GM12878 (cell line): ENCODE data around the gene ATP12A. TPM values are rescaled to one million over a fixed set of nuclear protein-coding genes. Genes with fewer than 3 reads are reported as not detected.

ENCODE experiments used
- ATAC-seq: fragments of 200-7000 bp; cut with Tn5 transposase; 3 replicates; pipeline ENCODE4 v1.9.1; 2020; ENCODE audit warnings: mild to moderate bottlenecking, moderate library complexity
- BruUV-seq: library from RNA; stranded (reverse); fragments of 400-500 nt; replicated peaks from 2 replicates; lab custom pipeline; 2021; lab: Mats Ljungman, UMichigan
- CTCF ChIA-PET: fragments of 300-600 bp; sonication (Branson Sonifier 250); formaldehyde crosslinking; extraction: SDS; loops from one replicate; lab custom pipeline; 2021; ENCODE audit warnings: inconsistent platforms; lab: Yijun Ruan, JAX
- POLR2A ChIA-PET: fragments of 350-600 bp; formaldehyde crosslinking; extraction: SDS; loops from one replicate; lab custom pipeline; 2021; ENCODE audit warnings: inconsistent platforms; lab: Charles Lee
- RAD21 ChIA-PET: fragments of 300-600 bp; sonication (Branson Sonifier 250); formaldehyde crosslinking; loops from one replicate; lab custom pipeline; 2023; ENCODE audit warnings: antibody characterized with exemption; ENCODE audit not compliant: unreplicated experiment; lab: Charles Lee
- SMC1A ChIA-PET: fragments of 300-600 bp; sonication (Branson Sonifier 250); formaldehyde crosslinking; loops from one replicate; lab custom pipeline; 2023; ENCODE audit not compliant: unreplicated experiment, uncharacterized antibody; lab: Charles Lee
- DNase-seq: peaks from one replicate; pipeline ENCODE4 v3.0.0-alpha.2; 2011; ENCODE audit warnings: low read depth, low spot score
- FAIRE-seq: peaks from 3 replicates; lab custom pipeline; 2011; peaks lifted over from hg19 to GRCh38; lab: Jason Lieb, UNC
- H2AFZ ChIP-seq: 2 replicates; pipeline ENCODE4 v1.6.0; 2011; ENCODE audit warnings: low read depth, low read length, control low read depth; ENCODE audit not compliant: control insufficient read depth
- H3K27ac ChIP-seq: 2 replicates; pipeline ENCODE4 v1.5.1; 2011; ENCODE audit warnings: control low read depth; ENCODE audit not compliant: control insufficient read depth, insufficient read depth
- H3K27me3 ChIP-seq, 2 experiments: replicated peaks in 1 of 2; 2 replicates each; pipeline versions ENCODE4 v1.6.0 to v1.6.1; 2011; ENCODE audit warnings: low read length in 1 of 2; ENCODE audit not compliant: control insufficient read depth in 2 of 2, insufficient read depth in 2 of 2
- H3K36me3 ChIP-seq, 2 experiments: 2 replicates each; pipeline ENCODE4 v1.5.1; 2011; ENCODE audit warnings: low read length in 1 of 2; ENCODE audit not compliant: control insufficient read depth in 2 of 2, insufficient read depth in 2 of 2
- H3K4me1 ChIP-seq: 2 replicates; pipeline ENCODE4 v1.6.1; 2011; ENCODE audit warnings: mild to moderate bottlenecking, low read length, moderate library complexity, mixed read lengths; ENCODE audit not compliant: control insufficient read depth, insufficient read depth
- H3K4me2 ChIP-seq: 2 replicates; pipeline ENCODE4 v1.6.0; 2011; ENCODE audit warnings: control low read depth; ENCODE audit not compliant: control insufficient read depth, insufficient read depth
- H3K4me3 ChIP-seq: fragments of 200-600 bp; sonication (generic); 2 replicates; pipeline ENCODE4 v1.5.1; 2016
- H3K79me2 ChIP-seq: 2 replicates; pipeline ENCODE4 v1.6.0; 2011; ENCODE audit warnings: low read length; ENCODE audit not compliant: control insufficient read depth, insufficient read depth
- H3K9ac ChIP-seq: 2 replicates; pipeline ENCODE4 v1.8.0; 2011; ENCODE audit warnings: low read length, control low read depth, mixed read lengths; ENCODE audit not compliant: control insufficient read depth, insufficient read depth
- H3K9me3 ChIP-seq: replicated peaks from 3 replicates; pipeline ENCODE4 v1.5.1; 2011; ENCODE audit warnings: mild to moderate bottlenecking, low read length; ENCODE audit not compliant: control insufficient read depth, insufficient read depth
- H4K20me1 ChIP-seq: 2 replicates; pipeline ENCODE4 v1.6.0; 2011; ENCODE audit not compliant: control insufficient read depth, insufficient read depth
- HCFC1 ChIP-seq: fragments of 150-350 bp; IDR thresholded peaks from 2 replicates; pipeline ENCODE4 v1.6.1; 2014; ENCODE audit warnings: low read length
- PBX3 ChIP-seq: IDR thresholded peaks from 2 replicates; pipeline ENCODE4 v1.6.1; 2011; ENCODE audit warnings: mild to moderate bottlenecking, low read depth, low read length, moderate library complexity; ENCODE audit not compliant: insufficient replicate concordance
- PKNOX1 ChIP-seq: fragments of 450-650 bp; IDR thresholded peaks from 2 replicates; pipeline ENCODE4 v1.6.1; 2016; ENCODE audit warnings: mild to moderate bottlenecking
- ZNF384 ChIP-seq: IDR thresholded peaks from 2 replicates; pipeline ENCODE4 v1.6.1; 2012; ENCODE audit warnings: low read depth, mild to moderate bottlenecking, low read length, improper control_type of control experiment, borderline replicate concordance
- ZNF592 ChIP-seq: fragments of 450-650 bp; IDR thresholded peaks from 2 replicates; pipeline ENCODE4 v1.6.1; 2017; ENCODE audit warnings: mild to moderate bottlenecking, moderate library complexity
- WGBS: methylation state at CpG from one replicate; pipeline ENCODE4 v1.1.6; 2016; ENCODE audit warnings: low lambda C conversion rate; ENCODE audit not compliant: insufficient replicate concordance, insufficient coverage; ENCODE audit errors: missing lambda C conversion rate; 5-methylcytosine and 5-hydroxymethylcytosine counted together
- in situ Hi-C: fragments of 300-500 bp; cut with MboI; formaldehyde crosslinking; loops from 9 replicates; pipeline ENCODE4 v1.14.3; 2018; ENCODE audit warnings: mixed read lengths
- intact Hi-C: fragments of 100-400 bp; cut with micrococcal nuclease; formaldehyde crosslinking; loops from one replicate; pipeline ENCODE4 v1.14.2; 2022; ENCODE audit not compliant: unreplicated experiment
- polyA plus RNA-seq, 11 experiments: library from polyadenylated mRNA; depleted of rRNA in 4 of 11; unstranded in 6 of 11; stranded (reverse) in 5 of 11; fragments of >200 nt; fragmentation: Nextera tagmentation in 4 of 11; fragmentation: Illumina TruSeq in 1 of 11; extraction: Ambion mirVana in 4 of 11; extraction: Trizol in 1 of 11; gene quantifications; 1 replicate in 1 of 11; 2 replicates in 10 of 11; pipeline versions ENCODE4 v1.2.1 to v1.2.3, GENCODE V29; 2011 to 2016; ENCODE audit warnings: inconsistent platforms in 2 of 11, missing spikeins in 2 of 11, low read depth in 1 of 11
- total RNA-seq, 4 experiments: library from RNA; depleted of rRNA in 3 of 4; stranded (reverse); fragments of >200 nt in 3 of 4; fragmentation: Illumina TruSeq in 1 of 4; extraction: Trizol in 1 of 4; gene quantifications; 2 replicates each; pipeline versions ENCODE4 v1.2.1 to v1.2.3, GENCODE V29; 2013 to 2021

Gene ATP12A
- total and polyA plus RNA-seq, 10 of the 15 experiments (the other 5 are each of a cell fraction or from before 2014, with no cell fraction given): 0.02 to 0.08 (median 0.04) TPM; not detected in 6

GRCh38 chr13:24661713-24662112, 18.5 kb upstream of the ATP12A start (continued):
- TF ChIP-seq PBX3: peak; percentile 26
- TF ChIP-seq PKNOX1: peak; percentile 69

GRCh38 chr13:24662195-24663088, 17.8 kb upstream of the ATP12A start:
- intact Hi-C loops: no loop called here
- no peaks in the 10 kb centered on the region for H3K79me2 ChIP-seq
- DNase-seq (no peak), FAIRE-seq (no peak), ATAC-seq (no peak)
- peaks cover 17% of the 10 kb centered on the region for H3K4me1 ChIP-seq
- H3K27ac ChIP-seq: no peak overlapping the region
- H3K9ac ChIP-seq: no peak overlapping the region
- POLR2A ChIA-PET: no interaction called here
- H4K20me1 ChIP-seq: no peaks in the 10 kb centered on the region
- WGBS: 61% methylated on average over 2 of the region's 2 CpGs
- no peaks in the 10 kb centered on the region for H3K27me3 ChIP-seq
- H3K9me3 ChIP-seq: no peaks in the 10 kb centered on the region
- H2AFZ ChIP-seq: no peak overlapping the region
- no peak overlapping the region for H3K4me2 ChIP-seq
- CTCF ChIA-PET: interaction anchor here (1.0 kb wide), 1 partner anchor 333 kb away, joined by 4 read pairs; no protein-coding TSS in a partner anchor
- RAD21 ChIA-PET: no interaction called here
- no peaks in the 10 kb centered on the region for H3K36me3 ChIP-seq
- H3K4me3 ChIP-seq: no peak overlapping the region
- SMC1A ChIA-PET: interaction anchor here (0.7 to 1.4 kb wide), 2 partner anchors 11 to 18 kb away, joined by 3 to 5 read pairs; no protein-coding TSS in a partner anchor
- in situ Hi-C loops: no loop called here
- TF ChIP-seq HCFC1 (no peak), ZNF384 (no peak), ZNF592 (no peak)
- BruUV-seq: no TSS peak
